HepG2 (cell line): ENCODE results near the gene INHBB. TPM values are rescaled to one million over a fixed set of nuclear protein-coding genes. Genes with fewer than 3 reads are reported as not detected.

Experiments used
- CCAR2 ChIP-seq: fragments of 200-400 bp; formaldehyde crosslinking; optimal IDR thresholded peaks from 2 replicates; pipeline ENCODE3; 2018; ENCODE audit warnings: low read depth, mild to moderate bottlenecking, low read length, moderate library complexity
- CEBPB ChIP-seq: IDR thresholded peaks from 2 replicates; pipeline ENCODE4 v1.6.1; 2011; ENCODE audit warnings: low read depth, low read length, improper control_type of control experiment, borderline replicate concordance
- KDM5A ChIP-seq: fragments of 200-600 bp; sonication (generic); IDR thresholded peaks from 2 replicates; pipeline ENCODE4 v1.7.0; 2018; ENCODE audit warnings: antibody characterized with exemption, mild to moderate bottlenecking, low read length, borderline replicate concordance
- MED13 ChIP-seq: sonication (generic); formaldehyde crosslinking; IDR thresholded peaks from 2 replicates; pipeline ENCODE4 v1.5.0; 2020; ENCODE audit warnings: missing genetic modification reagents
- NR2F2 ChIP-seq: IDR thresholded peaks from 2 replicates; pipeline ENCODE4 v1.6.1; 2012; ENCODE audit warnings: low read depth, inconsistent platforms, borderline replicate concordance
- NR2F6 ChIP-seq, 2 experiments: IDR thresholded peaks; 2 replicates each; pipeline ENCODE4 v1.6.1; 2016; ENCODE audit warnings: antibody characterized with exemption in 1 of 2, mild to moderate bottlenecking in 1 of 2
- SNAPC4 ChIP-seq: sonication (generic); formaldehyde crosslinking; IDR thresholded peaks from 2 replicates; pipeline ENCODE4 v1.4.0; 2020; ENCODE audit warnings: mild to moderate bottlenecking, missing genetic modification reagents
- TAF15 ChIP-seq: fragments of 200-400 bp; formaldehyde crosslinking; IDR thresholded peaks from one replicate; pipeline ENCODE4 v1.6.1; 2018; ENCODE audit warnings: mild to moderate bottlenecking, low read depth, low read length; ENCODE audit not compliant: poor library complexity, severe bottlenecking
- ZHX1 ChIP-seq: sonication (generic); formaldehyde crosslinking; IDR thresholded peaks from 2 replicates; pipeline ENCODE4 v1.8.1; 2022; ENCODE audit warnings: low read depth, mild to moderate bottlenecking, missing genetic modification reagents
- ZNF180 ChIP-seq: sonication (generic); formaldehyde crosslinking; IDR thresholded peaks from 2 replicates; pipeline ENCODE4 v1.4.0; 2020; ENCODE audit warnings: low read depth, missing genetic modification reagents, borderline replicate concordance
- ZNF33A ChIP-seq: sonication (generic); formaldehyde crosslinking; IDR thresholded peaks from 2 replicates; pipeline ENCODE4 v1.5.1; 2020; ENCODE audit warnings: missing genetic modification reagents, mild to moderate bottlenecking, moderate library complexity, borderline replicate concordance
- ZNF34 ChIP-seq: sonication (generic); formaldehyde crosslinking; IDR thresholded peaks from 2 replicates; pipeline ENCODE4 v1.4.0; 2020; ENCODE audit warnings: mild to moderate bottlenecking, missing genetic modification reagents, borderline replicate concordance
- ZNF546 ChIP-seq: sonication (generic); formaldehyde crosslinking; conservative IDR thresholded peaks from 2 replicates; pipeline ENCODE4 v1.8.1; 2023; ENCODE audit warnings: mild to moderate bottlenecking, missing genetic modification reagents
- ZNF580 ChIP-seq: IDR thresholded peaks from 2 replicates; pipeline ENCODE4 v1.6.1; 2016; ENCODE audit warnings: low read depth, borderline replicate concordance
- ZNF781 ChIP-seq: sonication (generic); formaldehyde crosslinking; IDR thresholded peaks from 2 replicates; pipeline ENCODE4 v1.5.1; 2020; ENCODE audit warnings: borderline replicate concordance, mild to moderate bottlenecking, missing genetic modification reagents; ENCODE audit errors: not compliant biosample characterization
- ZNF788 ChIP-seq: sonication (generic); formaldehyde crosslinking; IDR thresholded peaks from 2 replicates; pipeline ENCODE4 v1.5.0; 2020; ENCODE audit warnings: mild to moderate bottlenecking, missing genetic modification reagents, borderline replicate concordance
- ZNF792 ChIP-seq: IDR thresholded peaks from 2 replicates; pipeline ENCODE4 v1.6.1; 2016
- ZNF816 ChIP-seq: sonication (generic); formaldehyde crosslinking; IDR thresholded peaks from 2 replicates; pipeline ENCODE4 v1.8.0; 2022; ENCODE audit warnings: missing genetic modification reagents, mild to moderate bottlenecking, borderline replicate concordance
- ZNF83 ChIP-seq: sonication (generic); formaldehyde crosslinking; IDR thresholded peaks from 2 replicates; pipeline ENCODE4 v1.4.0; 2020; ENCODE audit warnings: missing genetic modification reagents, mild to moderate bottlenecking, borderline replicate concordance
- ZNF841 ChIP-seq: sonication (generic); formaldehyde crosslinking; IDR thresholded peaks from 2 replicates; pipeline ENCODE4 v1.8.1; 2023; ENCODE audit warnings: missing genetic modification reagents, borderline replicate concordance
- polyA plus RNA-seq, 8 experiments: library from polyadenylated mRNA; depleted of rRNA in 3 of 8; stranded (reverse) in 7 of 8; unstranded in 1 of 8; fragments of >200 nt; fragmentation: Illumina TruSeq in 4 of 8; extraction: Trizol in 4 of 8; gene quantifications; 2 replicates each; pipeline versions ENCODE4 v1.2.1 to v1.2.3, GENCODE V29; 2011 to 2016; ENCODE audit warnings: low read depth in 4 of 8, missing spikeins in 1 of 8, mixed read lengths in 1 of 8; ENCODE audit not compliant: insufficient read depth in 1 of 8
- total RNA-seq, 5 experiments: library from RNA; depleted of rRNA; stranded (reverse); fragments of >200 nt; fragmentation: Illumina TruSeq; extraction: Trizol; gene quantifications; 2 replicates each; pipeline ENCODE4 v1.2.3, GENCODE V29; 2016; ENCODE audit warnings: low read depth in 1 of 5

INHBB gene
- total and polyA plus RNA-seq, 2 of the 13 experiments (the other 11 are each of a cell fraction or from before 2014, with no cell fraction given): 0.20 to 1.7 TPM

- peak; percentile 57; the same call in 1 of the 2 replicates for TF ChIP-seq ZHX1 (CRISPR knock-in tag)
- TF ChIP-seq NR2F6 (IDR thresholded peaks at IDR 0.05): no peak; the same call in 1 of the 2 replicates
- peak; percentile 31; the same call in 1 of the 2 replicates for TF ChIP-seq NR2F6 (CRISPR knock-in tag; IDR thresholded peaks at IDR 0.05)
- no peak for TF ChIP-seq ZNF781 (CRISPR knock-in tag)
- no peak for TF ChIP-seq ZNF83 (CRISPR knock-in tag)
- TF ChIP-seq ZNF546: no peak
- 0 out of 2 replicates have a peak, but pooled peaks have one; percentile 61 for TF ChIP-seq ZNF816 (CRISPR knock-in tag)
- TF ChIP-seq SNAPC4 (CRISPR knock-in tag): 0 out of 2 replicates have a peak, but pooled peaks have one; percentile 8
- TF ChIP-seq ZNF580: 0 out of 2 replicates have a peak, but pooled peaks have one; percentile 33
- no peak for TF ChIP-seq MED13 (CRISPR knock-in tag)
- TF ChIP-seq CEBPB: no peak
- TF ChIP-seq KDM5A: no peak
- no peak for TF ChIP-seq ZNF841 (CRISPR knock-in tag)
- TF ChIP-seq NR2F2: no peak
- TF ChIP-seq ZNF180 (CRISPR knock-in tag): 0 out of 2 replicates have a peak, but pooled peaks have one; percentile 36
- TF ChIP-seq TAF15: no peak
- TF ChIP-seq CCAR2: no peak
- no peak for TF ChIP-seq ZNF33A (CRISPR knock-in tag)
- 0 out of 2 replicates have a peak, but pooled peaks have one; percentile 28 for TF ChIP-seq ZNF792 (CRISPR knock-in tag)
- TF ChIP-seq ZNF34: no peak
- TF ChIP-seq ZNF788: no peak; the same call in 1 of the 2 replicates
Observed at GRCh38 chr2:120312860-120313694, 32.9 kb upstream of the INHBB start (continued).
